Right hindlimb (tissue), 1 donor: ENCODE data around the gene FSD2.
A peak's percentile ranks its signal among the peaks of the same experiment; 100 is the strongest.

Source experiments
- DNase-seq: peaks from one replicate; pipeline ENCODE4 v3.0.0-alpha.2; 2018

Gene FSD2

GRCh38 chr15:82805994-82806406 lies at the start of gene FSD2:
Gene FSD2 (minus strand): TSS chr15:82806069. CDS start chr15:82787390, 18,679 bp downstream.
- DNase-seq: peak; percentile 50

- no peak for DNase-seq
Measured at GRCh38 chr15:82854554-82854953, 48.7 kb upstream of the FSD2 start.

- DNase-seq: no peak
Measured at GRCh38 chr15:82852941-82853561, 47.2 kb upstream of the FSD2 start.

GRCh38 chr15:82851981-82852511 lies 46.2 kb upstream of the FSD2 start:
- no peak for DNase-seq

GRCh38 chr15:82851306-82851850 lies 45.5 kb upstream of the FSD2 start:
- DNase-seq: no peak

- DNase-seq: no peak
Measured at GRCh38 chr15:82850731-82851130, 44.9 kb upstream of the FSD2 start.

GRCh38 chr15:82849556-82850512 lies 44.0 kb upstream of the FSD2 start:
- DNase-seq: peak; percentile 70

GRCh38 chr15:82848241-82848993 lies 42.5 kb upstream of the FSD2 start:
- no peak for DNase-seq

- DNase-seq: no peak
Measured at GRCh38 chr15:82847703-82848102, 41.8 kb upstream of the FSD2 start.

- DNase-seq: no peak
Measured at GRCh38 chr15:82846621-82847020, 40.8 kb upstream of the FSD2 start.

GRCh38 chr15:82845686-82846085 lies 39.8 kb upstream of the FSD2 start:
- DNase-seq: no peak

GRCh38 chr15:82843566-82843965 lies 37.7 kb upstream of the FSD2 start:
- DNase-seq: no peak

GRCh38 chr15:82840166-82840565 lies 34.3 kb upstream of the FSD2 start:
- DNase-seq: no peak

GRCh38 chr15:82839136-82839535 lies 33.3 kb upstream of the FSD2 start:
- no peak for DNase-seq

- DNase-seq: no peak
Measured at GRCh38 chr15:82838096-82838735, 32.3 kb upstream of the FSD2 start.

GRCh38 chr15:82835391-82835917 lies 29.6 kb upstream of the FSD2 start:
- DNase-seq: no peak

- no peak for DNase-seq
Measured at GRCh38 chr15:82833362-82833682, 27.5 kb upstream of the FSD2 start.

- no peak for DNase-seq
Measured at GRCh38 chr15:82832601-82833361, 26.9 kb upstream of the FSD2 start.

- no peak for DNase-seq
Measured at GRCh38 chr15:82831894-82832600, 26.2 kb upstream of the FSD2 start.

GRCh38 chr15:82830427-82831173 lies 24.7 kb upstream of the FSD2 start:
- no peak for DNase-seq
